Skeletal muscle satellite cell (primary cell): ENCODE measurements around the gene RAPH1. TPM values are rescaled to one million over a fixed set of nuclear protein-coding genes. Genes with fewer than 3 reads are reported as not detected.
A peak's percentile ranks its signal among the peaks of the same experiment; 100 is the strongest.

ENCODE experiments used
- H3K27me3 ChIP-seq: 2 replicates; pipeline ENCODE4 v1.7.0; 2013; ENCODE audit warnings: low read length; ENCODE audit not compliant: control insufficient read depth, insufficient read depth
- H3K36me3 ChIP-seq: 2 replicates; pipeline ENCODE4 v1.7.0; 2013; ENCODE audit warnings: mild to moderate bottlenecking, control low read depth, low read length; ENCODE audit not compliant: insufficient read depth
- H3K4me1 ChIP-seq: 2 replicates; pipeline ENCODE4 v1.7.0; 2013; ENCODE audit warnings: low read length; ENCODE audit not compliant: control insufficient read depth, insufficient read depth
- H3K4me2 ChIP-seq: 2 replicates; pipeline ENCODE4 v1.7.0; 2013; ENCODE audit warnings: mild to moderate bottlenecking, low read length
- H3K4me3 ChIP-seq: 2 replicates; pipeline ENCODE4 v1.7.0; 2013; ENCODE audit warnings: low read length
- H3K9ac ChIP-seq: 2 replicates; pipeline ENCODE4 v1.7.0; 2013; ENCODE audit warnings: mild to moderate bottlenecking, low read depth, low read length, moderate library complexity
- H3K9me3 ChIP-seq: replicated peaks from 2 replicates; pipeline ENCODE4 v1.7.0; 2013; ENCODE audit warnings: mild to moderate bottlenecking, control low read depth, low read length
- total RNA-seq: library from RNA; depleted of rRNA; stranded (reverse); fragments of >200 nt; gene quantifications from 2 replicates; pipeline ENCODE4 v1.2.3, GENCODE V29; 2012; rRNA removed

RAPH1 gene, protein sequence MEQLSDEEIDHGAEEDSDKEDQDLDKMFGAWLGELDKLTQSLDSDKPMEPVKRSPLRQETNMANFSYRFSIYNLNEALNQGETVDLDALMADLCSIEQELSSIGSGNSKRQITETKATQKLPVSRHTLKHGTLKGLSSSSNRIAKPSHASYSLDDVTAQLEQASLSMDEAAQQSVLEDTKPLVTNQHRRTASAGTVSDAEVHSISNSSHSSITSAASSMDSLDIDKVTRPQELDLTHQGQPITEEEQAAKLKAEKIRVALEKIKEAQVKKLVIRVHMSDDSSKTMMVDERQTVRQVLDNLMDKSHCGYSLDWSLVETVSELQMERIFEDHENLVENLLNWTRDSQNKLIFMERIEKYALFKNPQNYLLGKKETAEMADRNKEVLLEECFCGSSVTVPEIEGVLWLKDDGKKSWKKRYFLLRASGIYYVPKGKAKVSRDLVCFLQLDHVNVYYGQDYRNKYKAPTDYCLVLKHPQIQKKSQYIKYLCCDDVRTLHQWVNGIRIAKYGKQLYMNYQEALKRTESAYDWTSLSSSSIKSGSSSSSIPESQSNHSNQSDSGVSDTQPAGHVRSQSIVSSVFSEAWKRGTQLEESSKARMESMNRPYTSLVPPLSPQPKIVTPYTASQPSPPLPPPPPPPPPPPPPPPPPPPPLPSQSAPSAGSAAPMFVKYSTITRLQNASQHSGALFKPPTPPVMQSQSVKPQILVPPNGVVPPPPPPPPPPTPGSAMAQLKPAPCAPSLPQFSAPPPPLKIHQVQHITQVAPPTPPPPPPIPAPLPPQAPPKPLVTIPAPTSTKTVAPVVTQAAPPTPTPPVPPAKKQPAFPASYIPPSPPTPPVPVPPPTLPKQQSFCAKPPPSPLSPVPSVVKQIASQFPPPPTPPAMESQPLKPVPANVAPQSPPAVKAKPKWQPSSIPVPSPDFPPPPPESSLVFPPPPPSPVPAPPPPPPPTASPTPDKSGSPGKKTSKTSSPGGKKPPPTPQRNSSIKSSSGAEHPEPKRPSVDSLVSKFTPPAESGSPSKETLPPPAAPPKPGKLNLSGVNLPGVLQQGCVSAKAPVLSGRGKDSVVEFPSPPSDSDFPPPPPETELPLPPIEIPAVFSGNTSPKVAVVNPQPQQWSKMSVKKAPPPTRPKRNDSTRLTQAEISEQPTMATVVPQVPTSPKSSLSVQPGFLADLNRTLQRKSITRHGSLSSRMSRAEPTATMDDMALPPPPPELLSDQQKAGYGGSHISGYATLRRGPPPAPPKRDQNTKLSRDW
- total RNA-seq: 25.1 and 29.9 TPM in 2 replicates

DNA sequence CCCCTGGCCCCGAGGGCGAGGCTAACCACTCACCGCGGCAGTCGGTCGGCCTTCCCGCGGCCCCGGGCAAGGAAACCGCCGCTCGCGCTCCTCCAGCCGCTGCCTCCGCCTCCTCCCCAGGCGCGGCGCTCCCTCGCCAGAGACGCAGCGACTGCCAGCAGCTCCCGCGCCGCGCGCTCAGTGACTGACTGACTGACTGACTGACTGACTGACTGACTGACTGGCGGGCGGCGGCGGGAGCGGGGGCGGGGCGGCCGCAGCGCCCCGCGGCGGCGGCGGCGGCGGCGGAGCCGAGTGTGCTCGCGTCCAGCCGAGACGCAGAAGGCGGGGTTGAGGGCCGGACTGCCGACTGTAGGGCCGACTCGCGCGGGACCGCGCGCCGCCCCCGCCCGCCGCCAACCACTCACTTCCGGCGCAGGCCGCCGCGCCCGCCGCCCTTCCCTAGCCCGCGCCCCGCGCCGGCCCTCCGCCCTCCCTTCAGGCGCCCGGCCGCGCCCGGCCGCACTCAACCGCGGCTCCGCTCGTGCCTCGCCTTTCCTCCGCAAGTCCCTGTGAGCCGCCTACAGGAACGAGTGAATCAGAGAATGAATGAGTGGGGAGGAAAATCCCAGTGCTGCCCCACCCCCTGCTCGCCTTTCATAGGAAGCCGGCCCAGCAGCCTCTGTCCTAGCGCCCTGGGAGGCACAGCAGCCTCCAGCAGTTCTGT, at the start of gene RAPH1:
RAPH1 (minus strand) TSS at position 224 of the 706 bp plus-strand sequence. CDS start 39,948 bp downstream, outside the sequence.
- peak within 1 kb of the TSS; percentile 77 for H3K4me2 ChIP-seq
- no peaks in the 10 kb centered on the region for H3K9me3 ChIP-seq
- H3K4me1 ChIP-seq: peaks cover 22% of the 10 kb centered on the region
- H3K9ac ChIP-seq: peak within 1 kb of the TSS; percentile 98
- H3K27me3 ChIP-seq: no peaks in the 10 kb centered on the region
- peak within 1 kb of the TSS; percentile 82 for H3K4me3 ChIP-seq
- peaks cover 19% of the 10 kb centered on the region for H3K36me3 ChIP-seq

DNA sequence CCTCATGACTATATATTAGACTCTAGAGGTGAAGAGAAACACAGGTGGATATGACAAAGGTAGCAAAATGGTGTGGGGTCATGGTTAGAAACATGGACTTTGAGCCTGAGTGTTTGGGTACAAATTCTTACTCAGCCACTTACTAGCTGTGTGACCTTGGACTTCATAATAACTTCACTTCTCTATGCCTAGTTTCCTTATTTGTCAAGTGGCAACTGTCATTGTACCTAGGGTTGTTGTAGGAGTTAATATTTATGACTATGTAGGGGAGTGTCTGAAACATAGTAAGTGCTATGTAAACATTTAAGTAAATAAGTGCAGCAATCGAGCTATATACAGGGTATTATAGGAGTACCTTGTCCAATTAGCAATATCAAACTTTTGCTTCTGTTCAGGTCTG, 49.7 kb upstream of the RAPH1 start:
- no peaks in the 10 kb centered on the region for H3K27me3 ChIP-seq
- no peak overlapping the region for H3K4me2 ChIP-seq
- H3K36me3 ChIP-seq: no peaks in the 10 kb centered on the region

DNA sequence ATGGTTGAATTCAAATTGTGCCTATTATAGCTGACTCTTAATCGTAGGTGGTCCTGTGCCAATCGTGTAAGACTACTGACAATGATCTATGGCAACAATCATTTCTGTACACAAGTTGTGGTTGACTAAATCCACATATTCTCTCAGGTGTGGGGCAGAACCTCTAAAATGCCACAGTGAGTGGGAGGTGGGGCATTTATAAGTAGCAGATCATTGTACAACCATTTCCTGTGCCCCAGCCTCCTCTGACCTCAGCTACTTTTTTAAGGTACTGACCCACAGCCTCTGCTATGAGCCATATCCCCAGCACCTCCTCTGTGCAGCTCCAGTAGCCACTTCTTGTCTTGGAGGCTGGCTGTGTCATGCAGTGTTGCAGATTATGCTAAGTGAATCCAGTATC, 48.6 kb upstream of the RAPH1 start:
- Histone ChIP-seq H3K9me3 (no peaks in the 10 kb centered on the region), H3K36me3 (no peaks in the 10 kb centered on the region), H3K4me3 (no peak overlapping the region), H3K4me1 (peaks cover 41% of the 10 kb centered on the region), H3K9ac (no peak overlapping the region), H3K4me2 (peak overlapping the region; percentile 46), H3K27me3 (no peaks in the 10 kb centered on the region)

More for the DNA sequence above, 49.7 kb upstream of the RAPH1 start:
- H3K4me1 ChIP-seq: peaks cover 30% of the 10 kb centered on the region
- no peak overlapping the region for H3K4me3 ChIP-seq
- no peaks in the 10 kb centered on the region for H3K9me3 ChIP-seq
- H3K9ac ChIP-seq: no peak overlapping the region

DNA sequence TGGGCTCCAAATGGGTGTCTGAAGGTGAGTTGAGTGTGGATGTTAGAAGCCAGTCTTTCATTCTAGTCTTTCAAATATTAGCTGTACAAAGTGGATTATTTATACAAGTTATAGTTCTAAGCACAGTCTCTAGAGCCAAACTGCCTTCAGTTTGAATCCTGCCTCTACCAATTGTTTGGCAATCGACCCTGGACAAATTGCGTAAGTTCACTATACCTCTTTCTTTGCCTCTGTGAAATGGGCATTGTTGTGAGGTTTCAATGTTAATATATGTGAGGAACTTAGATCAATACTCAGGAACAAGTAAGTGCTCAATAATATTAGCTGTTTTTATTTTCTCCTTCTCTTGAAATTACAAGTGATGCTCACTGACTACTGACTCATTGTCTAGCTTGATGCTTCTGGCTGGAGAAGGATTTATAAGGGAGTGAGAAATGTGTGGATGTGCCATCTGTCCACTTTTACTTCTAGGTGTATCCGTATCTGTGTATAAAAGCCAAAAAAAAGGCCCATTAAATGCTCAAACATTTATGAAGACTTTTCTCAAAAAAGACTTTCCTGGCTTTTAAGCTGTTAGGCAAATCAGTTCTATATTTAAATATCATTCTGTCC, 48.1 kb upstream of the RAPH1 start:
- Histone ChIP-seq H3K27me3 (no peaks in the 10 kb centered on the region), H3K4me1 (peaks cover 45% of the 10 kb centered on the region), H3K4me3 (no peak overlapping the region), H3K9me3 (no peaks in the 10 kb centered on the region), H3K36me3 (no peaks in the 10 kb centered on the region), H3K9ac (no peak overlapping the region), H3K4me2 (peak overlapping the region; percentile 46)

DNA sequence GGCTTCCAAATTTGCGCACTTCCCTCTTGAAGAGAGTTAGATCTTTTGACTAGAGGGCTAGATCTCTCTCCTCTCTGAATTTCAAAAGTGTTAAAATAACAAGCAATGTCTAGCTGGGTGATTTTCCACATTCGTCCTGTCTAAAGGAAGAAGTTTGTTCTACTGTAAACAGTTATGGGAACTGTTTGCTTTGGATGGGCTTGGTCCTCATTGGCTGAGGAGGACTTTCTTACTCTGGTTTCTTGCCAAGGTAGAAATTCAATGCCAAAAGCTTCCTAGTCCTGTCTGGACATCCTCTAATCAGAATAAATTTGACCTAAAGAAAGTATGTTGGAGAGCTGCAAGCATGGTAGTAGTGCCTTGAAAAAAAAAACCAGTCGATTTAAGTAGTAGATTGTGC, 47.4 kb upstream of the RAPH1 start:
- H3K36me3 ChIP-seq: no peaks in the 10 kb centered on the region
- no peaks in the 10 kb centered on the region for H3K27me3 ChIP-seq
- H3K4me1 ChIP-seq: peaks cover 45% of the 10 kb centered on the region
- H3K9ac ChIP-seq: no peak overlapping the region
- H3K9me3 ChIP-seq: no peaks in the 10 kb centered on the region
- no peak overlapping the region for H3K4me3 ChIP-seq
- no peak overlapping the region for H3K4me2 ChIP-seq

DNA sequence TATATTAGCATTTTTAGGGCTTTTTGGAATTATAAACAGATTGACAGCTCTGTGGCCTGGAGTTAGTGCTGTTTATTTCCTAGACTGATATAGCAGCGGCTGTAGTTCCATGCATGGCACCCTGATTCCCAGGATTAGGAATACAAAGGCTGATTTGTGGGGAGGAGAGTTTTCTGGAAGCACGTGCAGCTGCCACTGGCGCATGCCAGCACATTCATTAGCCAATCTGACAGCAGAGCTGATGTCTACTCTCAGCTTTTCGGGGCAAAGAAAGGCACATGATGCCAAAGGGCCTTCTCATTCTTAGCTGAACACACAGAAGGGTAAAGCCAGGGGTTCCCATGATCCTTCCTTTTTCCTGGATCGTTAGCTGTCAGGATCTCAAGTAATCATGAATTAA, 45.7 kb upstream of the RAPH1 start:
- Histone ChIP-seq H3K36me3 (no peaks in the 10 kb centered on the region), H3K4me1 (peaks cover 45% of the 10 kb centered on the region), H3K4me3 (no peak overlapping the region), H3K4me2 (no peak overlapping the region), H3K9ac (no peak overlapping the region), H3K9me3 (no peaks in the 10 kb centered on the region), H3K27me3 (no peaks in the 10 kb centered on the region)

DNA sequence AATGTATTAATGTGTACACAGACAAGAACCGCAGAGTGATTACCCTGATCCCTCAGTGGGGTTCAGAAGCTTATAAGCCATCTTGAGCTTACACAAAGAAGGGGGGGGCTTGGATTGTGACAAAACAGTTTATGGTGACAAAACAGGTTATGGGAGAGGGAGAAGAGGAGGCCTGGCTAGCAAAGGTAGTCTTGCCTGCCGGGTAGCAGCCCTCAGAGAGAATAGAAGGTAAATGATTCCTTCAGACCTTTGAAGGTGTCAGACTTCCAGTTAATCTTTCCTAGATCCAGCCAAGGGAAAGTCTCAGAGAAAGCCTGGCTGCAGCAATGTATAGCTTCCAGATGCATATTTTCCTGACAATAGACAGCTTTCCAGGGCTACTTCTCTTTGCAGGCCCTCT, 44.6 kb upstream of the RAPH1 start:
- H3K4me3 ChIP-seq: no peak overlapping the region
- H3K4me1 ChIP-seq: peaks cover 41% of the 10 kb centered on the region
- H3K36me3 ChIP-seq: no peaks in the 10 kb centered on the region
- peak overlapping the region; percentile 23 for H3K9ac ChIP-seq
- H3K9me3 ChIP-seq: no peaks in the 10 kb centered on the region
- H3K27me3 ChIP-seq: no peaks in the 10 kb centered on the region
- peak overlapping the region; percentile 12 for H3K4me2 ChIP-seq

DNA sequence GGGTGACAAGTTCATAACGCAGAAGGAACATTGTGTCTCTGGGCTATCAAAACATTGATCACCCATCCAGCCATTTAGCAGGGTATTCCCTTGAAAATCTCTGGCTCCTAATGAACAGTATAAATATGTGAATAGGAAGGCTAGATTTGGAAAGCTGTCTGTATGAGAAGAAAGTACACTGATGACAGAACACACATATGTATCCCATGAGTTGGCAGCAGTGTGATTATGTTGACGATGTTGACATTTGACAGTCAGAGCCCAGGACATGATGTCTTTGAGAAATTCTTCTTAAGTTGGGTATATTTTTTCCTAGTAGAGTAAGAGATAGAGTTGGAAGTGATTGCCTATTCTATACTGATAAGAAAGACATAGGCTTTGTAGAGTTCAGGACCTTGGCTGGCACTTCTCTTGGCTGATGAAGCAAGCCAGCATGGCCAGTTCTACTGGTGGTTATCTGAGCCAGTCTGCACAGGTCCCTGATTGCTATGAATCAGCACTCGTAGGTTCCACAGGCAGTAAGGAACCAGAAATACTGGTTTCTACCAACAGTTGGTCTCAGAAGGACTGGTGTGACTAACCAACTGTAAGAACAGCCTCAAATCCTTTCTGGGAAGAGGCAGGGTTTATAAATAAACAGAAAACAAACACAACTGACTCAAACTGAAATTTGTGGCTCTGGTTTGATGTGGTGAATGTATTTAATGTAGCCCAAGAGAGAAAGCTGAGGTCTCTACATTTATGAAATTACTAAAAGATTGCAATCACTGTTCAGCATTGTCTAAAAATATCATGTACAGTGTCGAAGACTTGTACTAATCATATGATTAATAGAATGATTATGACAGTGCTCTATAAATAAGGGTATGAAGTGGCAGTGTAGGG, 43.9 kb upstream of the RAPH1 start:
- H3K4me1 ChIP-seq: peaks cover 34% of the 10 kb centered on the region
- peak overlapping the region; percentile 23 for H3K9ac ChIP-seq
- no peak overlapping the region for H3K4me3 ChIP-seq

DNA sequence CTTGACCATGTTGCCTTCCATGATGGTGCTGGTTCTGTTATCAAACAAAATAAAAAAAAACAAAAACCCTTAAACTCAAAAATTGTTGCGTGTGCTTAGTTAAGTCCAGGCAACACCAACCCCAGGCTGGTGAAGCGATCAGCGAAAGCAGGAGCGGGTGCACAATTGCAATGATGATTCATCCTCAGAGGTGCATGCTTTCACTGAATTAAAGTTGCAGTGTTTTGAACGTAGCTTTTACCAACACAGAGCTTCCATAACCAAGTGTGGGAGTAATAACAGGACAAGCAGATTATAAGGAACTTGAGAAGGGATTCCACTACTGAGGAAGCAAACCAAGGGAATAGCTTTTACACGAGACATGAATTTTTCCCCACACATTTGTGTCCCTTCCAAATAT, 39.7 kb upstream of the RAPH1 start:
- Histone ChIP-seq H3K9ac (no peak overlapping the region), H3K4me3 (no peak overlapping the region), H3K9me3 (no peaks in the 10 kb centered on the region), H3K27me3 (no peaks in the 10 kb centered on the region), H3K4me1 (peaks cover 15% of the 10 kb centered on the region), H3K4me2 (no peak overlapping the region), H3K36me3 (no peaks in the 10 kb centered on the region)

More for the DNA sequence above, 43.9 kb upstream of the RAPH1 start:
- Histone ChIP-seq H3K27me3 (no peaks in the 10 kb centered on the region), H3K4me2 (peak overlapping the region; percentile 12), H3K36me3 (no peaks in the 10 kb centered on the region), H3K9me3 (no peaks in the 10 kb centered on the region)

DNA sequence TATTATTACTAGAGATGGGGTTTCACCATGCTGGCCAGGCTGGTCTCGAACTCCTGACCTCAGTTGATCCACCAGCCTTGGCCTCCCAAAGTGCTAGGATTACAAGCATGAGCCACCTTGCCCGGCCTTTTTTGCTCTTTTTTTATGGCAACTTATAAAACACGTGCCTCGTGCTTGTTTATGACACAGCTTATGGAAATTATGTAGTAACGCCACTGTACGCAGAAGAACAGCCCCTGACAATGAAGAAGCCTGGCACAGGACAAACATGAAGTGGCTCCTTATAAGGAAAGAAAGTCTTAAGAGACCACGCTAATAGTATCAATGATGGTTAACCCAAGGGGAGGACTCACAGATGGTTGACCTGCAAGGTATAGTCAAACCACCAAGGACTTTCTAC, 37.2 kb upstream of the RAPH1 start:
- H3K9me3 ChIP-seq: no peaks in the 10 kb centered on the region
- H3K36me3 ChIP-seq: no peaks in the 10 kb centered on the region
- no peak overlapping the region for H3K4me2 ChIP-seq
- no peaks in the 10 kb centered on the region for H3K27me3 ChIP-seq
- no peaks in the 10 kb centered on the region for H3K4me1 ChIP-seq
- H3K9ac ChIP-seq: no peak overlapping the region
- H3K4me3 ChIP-seq: no peak overlapping the region
